Kidney capillary endothelial cell (primary cell): ENCODE measurements around the gene KLK14.

Experiments used
- DNase-seq: peaks from one replicate; pipeline ENCODE4 v3.0.0-alpha.2; 2018; ENCODE audit warnings: low spot score

Gene KLK14

DNA sequence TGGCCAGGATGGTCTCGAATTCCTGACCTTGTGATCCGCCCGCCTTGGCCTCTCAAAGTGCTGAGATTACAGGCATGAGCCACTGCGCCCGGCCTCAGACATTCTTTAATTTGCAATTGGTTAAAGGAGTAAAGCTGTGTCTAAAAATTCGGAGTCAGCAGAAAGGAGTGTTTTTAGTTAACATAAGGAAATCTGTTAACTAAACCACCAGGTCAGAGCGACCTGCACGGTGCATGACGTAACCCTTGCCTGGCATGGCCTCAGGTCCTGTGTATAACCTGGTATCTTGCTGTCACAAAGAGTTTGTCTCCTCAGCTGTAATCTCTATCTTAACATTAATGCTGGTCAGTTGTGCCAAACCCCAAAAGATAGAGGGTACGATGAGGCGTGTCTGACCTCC is 38.4 kb downstream of the KLK14 start:
- DNase-seq, result no peak

DNA sequence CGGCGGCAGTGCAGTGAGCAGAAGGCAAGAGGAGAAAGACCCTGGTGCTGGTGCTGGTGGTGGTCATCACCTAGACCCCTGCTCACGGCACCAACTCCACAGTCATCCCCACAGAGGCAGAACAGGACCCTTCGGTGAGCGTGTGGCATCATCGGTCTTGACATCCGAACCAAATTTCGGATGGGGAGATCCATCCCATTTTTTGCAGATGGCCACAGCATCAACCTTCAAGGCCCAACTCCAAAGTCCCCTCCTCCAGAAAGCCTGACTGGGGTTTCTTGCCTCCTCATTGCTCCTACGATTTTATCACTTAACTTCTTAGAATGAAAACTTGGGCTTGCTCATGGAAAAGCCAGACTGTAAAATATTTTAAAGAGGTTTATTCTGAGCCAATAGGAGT is 39.2 kb downstream of the KLK14 start:
- no peak for DNase-seq

DNA sequence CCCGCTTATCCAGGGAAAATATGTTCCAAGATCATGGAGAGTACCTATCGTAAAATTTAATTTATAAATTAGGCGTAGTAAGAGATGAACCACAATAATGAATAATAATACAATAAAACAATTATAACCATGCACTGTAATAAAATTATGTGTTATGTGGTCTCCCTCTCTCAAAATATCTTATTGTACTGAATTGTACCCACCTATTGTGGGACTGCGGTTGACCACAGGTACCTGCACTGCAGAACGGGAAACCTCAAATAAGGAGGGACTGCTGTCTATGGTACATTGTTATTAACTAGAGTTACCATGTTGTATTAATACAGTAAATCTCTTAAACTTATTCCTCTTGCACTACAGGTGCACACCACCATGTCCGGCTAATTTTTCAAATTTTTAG is 42.5 kb downstream of the KLK14 start:
- no peak for DNase-seq

DNA sequence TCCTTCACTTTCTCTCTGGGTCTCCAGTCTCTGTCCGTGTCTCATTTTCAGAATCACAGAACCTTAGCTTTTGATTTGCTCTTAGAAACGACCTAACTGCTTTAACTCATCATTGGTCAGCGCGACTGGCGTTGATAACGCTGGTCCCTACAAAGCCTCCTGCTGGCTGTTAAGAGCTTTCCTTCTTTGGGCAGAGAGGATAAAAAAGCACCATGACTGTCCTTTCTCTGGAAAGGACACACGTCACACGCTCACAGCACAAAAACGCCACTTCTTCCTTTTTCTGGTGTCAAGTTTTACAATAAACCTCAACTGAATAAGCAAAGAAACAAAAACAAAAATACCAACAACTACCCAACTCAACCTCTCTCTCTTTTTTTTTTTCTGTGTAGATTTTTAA is 46.2 kb downstream of the KLK14 start:
- DNase-seq, result no peak

DNA sequence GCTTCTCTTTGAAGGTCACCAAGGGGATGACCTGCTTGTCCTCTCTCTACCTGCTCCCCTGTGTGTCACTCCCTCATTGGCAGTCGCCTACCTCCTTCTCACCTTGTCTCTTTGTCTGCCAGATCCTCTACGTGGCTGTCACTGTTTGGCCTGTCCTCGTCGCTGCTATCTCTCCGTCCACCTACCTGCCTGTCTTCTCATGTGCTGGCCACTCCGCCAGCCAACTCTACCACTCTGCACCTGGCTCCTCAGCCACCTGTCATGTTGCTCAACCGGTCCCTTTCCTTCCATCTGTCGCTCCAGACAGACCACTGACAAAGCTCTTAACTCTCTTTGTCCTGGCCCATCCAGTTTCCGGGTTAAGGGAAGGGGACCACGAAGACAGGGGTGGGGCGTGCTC is 48.0 kb downstream of the KLK14 start, which contains the start of gene KLK12:
KLK12 (minus strand) TSS at position 299 of the 400 bp plus-strand sequence. CDS start 381 bp downstream, outside the sequence.
- DNase-seq, result no peak

DNA sequence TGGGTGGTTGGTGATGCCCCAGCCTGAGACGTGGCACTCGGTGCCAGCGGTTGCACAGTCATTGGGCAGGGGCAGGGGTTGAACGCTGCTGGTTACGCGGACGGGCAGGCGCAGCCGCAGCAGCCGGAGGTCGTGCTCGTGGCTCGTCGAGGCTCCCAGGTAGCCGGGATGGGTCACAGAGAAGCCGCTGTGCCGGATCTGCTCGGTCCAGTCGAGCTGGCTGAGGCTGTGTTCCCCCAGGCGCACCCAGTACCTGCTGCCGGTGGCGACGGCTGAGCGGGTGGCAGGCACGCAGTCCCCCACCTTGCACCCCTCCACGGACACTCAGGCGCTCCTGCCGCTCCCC is 50.8 kb downstream of the KLK14 start:
- no peak for DNase-seq

DNA sequence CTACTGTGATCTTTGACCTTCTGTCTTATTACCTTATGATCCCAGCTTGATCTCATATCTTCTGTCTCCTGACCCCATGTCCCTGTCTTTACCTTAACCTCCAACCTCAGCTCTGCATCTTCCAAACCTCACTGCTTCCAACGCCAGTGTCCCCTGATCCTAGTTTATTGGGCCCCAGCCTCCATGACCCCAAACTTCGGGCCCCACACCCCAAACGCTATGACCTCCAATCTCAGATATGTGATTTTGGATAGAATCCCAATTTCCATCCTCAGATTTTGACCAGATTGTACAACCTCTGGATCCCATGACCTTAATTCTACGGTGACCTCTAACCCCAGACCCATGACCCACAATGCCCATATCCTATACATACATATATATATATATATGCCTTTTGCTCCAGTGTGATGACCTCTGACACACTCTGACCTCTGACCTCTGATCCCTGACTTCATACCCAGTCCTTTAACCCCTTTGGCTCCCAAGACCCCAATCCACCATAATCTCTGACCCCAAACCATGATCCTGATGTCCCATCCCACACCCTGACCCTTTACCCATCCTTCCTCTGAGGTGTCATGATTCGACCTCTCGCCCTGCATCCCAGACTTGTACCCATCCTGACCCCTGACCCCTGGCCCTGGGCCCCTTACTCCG is 51.3 kb downstream of the KLK14 start:
- DNase-seq, result no peak

DNA sequence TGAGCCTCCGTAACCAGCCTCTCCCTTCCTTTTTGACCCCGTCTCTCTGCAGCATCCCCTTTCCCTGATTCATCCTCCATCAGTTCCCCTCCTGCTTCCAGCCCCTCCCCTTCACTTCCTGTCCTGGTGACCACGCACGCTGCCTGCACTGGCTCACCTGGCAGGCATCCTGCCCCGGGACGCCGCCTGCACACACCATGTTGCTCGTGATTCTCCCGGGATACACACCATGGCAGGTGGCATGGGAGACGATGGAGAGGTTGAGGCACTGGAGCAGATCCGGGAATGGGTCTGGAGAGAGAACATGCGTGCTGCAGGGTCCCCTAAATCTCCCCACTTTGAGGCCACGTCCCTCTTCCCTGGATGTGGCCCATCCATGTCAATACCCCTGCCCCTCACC is 52.1 kb downstream of the KLK14 start:
- DNase-seq, result no peak

DNA sequence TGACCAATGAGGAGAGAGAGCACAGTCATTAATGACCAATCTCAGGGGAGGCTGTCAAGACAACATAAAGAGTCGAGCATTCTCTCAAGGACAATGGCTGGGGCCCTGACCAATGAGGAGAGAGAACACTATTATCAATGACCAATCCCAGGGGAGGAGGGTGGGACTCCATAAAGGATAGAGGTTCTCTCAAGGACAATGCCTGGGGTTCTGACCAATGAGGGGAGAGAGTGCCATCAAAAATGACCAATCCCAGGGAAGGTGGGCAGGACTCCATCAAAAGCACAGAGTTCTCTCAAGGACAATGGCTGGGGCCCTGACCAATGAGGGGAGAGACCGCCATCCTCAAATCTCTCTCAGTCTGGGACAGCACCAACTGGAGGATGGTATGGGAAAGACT is 53.0 kb downstream of the KLK14 start:
- DNase-seq, result no peak
